GM21367 (cell line): ENCODE data around the gene CANX.

ENCODE experiments used
- ATAC-seq: cut with Tn5 transposase; IDR thresholded peaks from one replicate; pipeline ENCODE4 v1.9.1; 2021; ENCODE audit not compliant: unreplicated experiment

Gene CANX

GRCh38 chr5:179749857-179750508 lies 51.2 kb downstream of the CANX start:
- ATAC-seq = no peak

GRCh38 chr5:179753971-179754370 lies 55.2 kb downstream of the CANX start:
- ATAC-seq = no peak

- ATAC-seq = no peak
These were observed 56.3 kb downstream of the CANX start for GRCh38 chr5:179755022-179755421.

- no peak for ATAC-seq
These were observed 60.2 kb downstream of the CANX start for GRCh38 chr5:179758955-179759354.

GRCh38 chr5:179759581-179760551 lies 61.1 kb downstream of the CANX start:
- no peak for ATAC-seq

- ATAC-seq = no peak
These were observed 63.5 kb downstream of the CANX start for GRCh38 chr5:179762079-179762780.

GRCh38 chr5:179762781-179763176 lies 64.0 kb downstream of the CANX start:
- no peak for ATAC-seq

- no peak for ATAC-seq
These were observed 64.6 kb downstream of the CANX start for GRCh38 chr5:179763215-179763945.

- ATAC-seq = no peak
These were observed 65.3 kb downstream of the CANX start for GRCh38 chr5:179764056-179764455.

- ATAC-seq = no peak
These were observed 66.6 kb downstream of the CANX start for GRCh38 chr5:179765400-179765799.

- no peak for ATAC-seq
These were observed 67.4 kb downstream of the CANX start for GRCh38 chr5:179766021-179766725.

- no peak for ATAC-seq
These were observed 68.1 kb downstream of the CANX start for GRCh38 chr5:179766726-179767455.

- ATAC-seq = no peak
These were observed 68.8 kb downstream of the CANX start for GRCh38 chr5:179767496-179768100.

- no peak for ATAC-seq
These were observed 69.7 kb downstream of the CANX start for GRCh38 chr5:179768326-179769085.

GRCh38 chr5:179769271-179769670 lies 70.5 kb downstream of the CANX start:
- ATAC-seq = no peak

GRCh38 chr5:179769796-179770195 lies 71.0 kb downstream of the CANX start:
- no peak for ATAC-seq

- ATAC-seq = no peak
These were observed 72.6 kb downstream of the CANX start for GRCh38 chr5:179771311-179771895.

GRCh38 chr5:179772351-179772750 lies 73.6 kb downstream of the CANX start:
- ATAC-seq = no peak
